HepG2 (cell line): ENCODE results near the gene KIF1B. TPM values are rescaled to one million over a fixed set of nuclear protein-coding genes. Genes with fewer than 3 reads are reported as not detected.

Experiments
- FOXA1 ChIP-seq, 2 experiments: fragments of 450-650 bp in 1 of 2; sonication (generic) in 1 of 2; formaldehyde crosslinking in 1 of 2; IDR thresholded peaks; 2 replicates each; pipeline versions ENCODE4 v1.4.0 to v1.6.1; 2016 to 2020; ENCODE audit warnings: missing genetic modification reagents in 1 of 2
- MYNN ChIP-seq: sonication (generic); formaldehyde crosslinking; IDR thresholded peaks from 2 replicates; pipeline ENCODE4 v1.4.0; 2020; ENCODE audit warnings: mild to moderate bottlenecking, low read depth, missing genetic modification reagents
- ZNF124 ChIP-seq: sonication (generic); formaldehyde crosslinking; IDR thresholded peaks from 2 replicates; pipeline ENCODE4 v1.4.0; 2020; ENCODE audit warnings: missing genetic modification reagents
- ZNF792 ChIP-seq: IDR thresholded peaks from 2 replicates; pipeline ENCODE4 v1.6.1; 2016
- polyA plus RNA-seq, 8 experiments: library from polyadenylated mRNA; depleted of rRNA in 3 of 8; stranded (reverse) in 7 of 8; unstranded in 1 of 8; fragments of >200 nt; fragmentation: Illumina TruSeq in 4 of 8; extraction: Trizol in 4 of 8; gene quantifications; 2 replicates each; pipeline versions ENCODE4 v1.2.1 to v1.2.3, GENCODE V29; 2011 to 2016; ENCODE audit warnings: low read depth in 4 of 8, missing spikeins in 1 of 8, mixed read lengths in 1 of 8; ENCODE audit not compliant: insufficient read depth in 1 of 8
- total RNA-seq, 5 experiments: library from RNA; depleted of rRNA; stranded (reverse); fragments of >200 nt; fragmentation: Illumina TruSeq; extraction: Trizol; gene quantifications; 2 replicates each; pipeline ENCODE4 v1.2.3, GENCODE V29; 2016; ENCODE audit warnings: low read depth in 1 of 5
- TF ChIP-seq, protein P1 (sequence below): sonication (generic); formaldehyde crosslinking; IDR thresholded peaks from 2 replicates; pipeline ENCODE4 v1.4.0; 2020; ENCODE audit warnings: mild to moderate bottlenecking, missing genetic modification reagents
- TF ChIP-seq, protein P2 (sequence below): sonication (generic); formaldehyde crosslinking; IDR thresholded peaks from 2 replicates; pipeline ENCODE4 v1.4.0; 2020; ENCODE audit warnings: missing genetic modification reagents, borderline replicate concordance
- TF ChIP-seq, protein P3 (sequence below): sonication (generic); formaldehyde crosslinking; IDR thresholded peaks from 2 replicates; pipeline ENCODE4 v1.5.0; 2020; ENCODE audit warnings: mild to moderate bottlenecking, missing genetic modification reagents
- TF ChIP-seq, protein P4 (sequence below): sonication (generic); formaldehyde crosslinking; IDR thresholded peaks from 2 replicates; pipeline ENCODE4 v1.5.1; 2020; ENCODE audit warnings: missing genetic modification reagents, mild to moderate bottlenecking, borderline replicate concordance
- TF ChIP-seq, protein P5 (sequence below): sonication (generic); formaldehyde crosslinking; conservative IDR thresholded peaks from 2 replicates; pipeline ENCODE4 v1.4.0; 2020; ENCODE audit warnings: missing genetic modification reagents
- TF ChIP-seq, protein P6 (sequence below): sonication (generic); formaldehyde crosslinking; IDR thresholded peaks from 2 replicates; pipeline ENCODE4 v1.4.0; 2020; ENCODE audit warnings: missing genetic modification reagents

Gene KIF1B
- total and polyA plus RNA-seq, 2 of the 13 experiments (the other 11 are each of a cell fraction or from before 2014, with no cell fraction given) = 26.7 to 32.5 TPM

DNA sequence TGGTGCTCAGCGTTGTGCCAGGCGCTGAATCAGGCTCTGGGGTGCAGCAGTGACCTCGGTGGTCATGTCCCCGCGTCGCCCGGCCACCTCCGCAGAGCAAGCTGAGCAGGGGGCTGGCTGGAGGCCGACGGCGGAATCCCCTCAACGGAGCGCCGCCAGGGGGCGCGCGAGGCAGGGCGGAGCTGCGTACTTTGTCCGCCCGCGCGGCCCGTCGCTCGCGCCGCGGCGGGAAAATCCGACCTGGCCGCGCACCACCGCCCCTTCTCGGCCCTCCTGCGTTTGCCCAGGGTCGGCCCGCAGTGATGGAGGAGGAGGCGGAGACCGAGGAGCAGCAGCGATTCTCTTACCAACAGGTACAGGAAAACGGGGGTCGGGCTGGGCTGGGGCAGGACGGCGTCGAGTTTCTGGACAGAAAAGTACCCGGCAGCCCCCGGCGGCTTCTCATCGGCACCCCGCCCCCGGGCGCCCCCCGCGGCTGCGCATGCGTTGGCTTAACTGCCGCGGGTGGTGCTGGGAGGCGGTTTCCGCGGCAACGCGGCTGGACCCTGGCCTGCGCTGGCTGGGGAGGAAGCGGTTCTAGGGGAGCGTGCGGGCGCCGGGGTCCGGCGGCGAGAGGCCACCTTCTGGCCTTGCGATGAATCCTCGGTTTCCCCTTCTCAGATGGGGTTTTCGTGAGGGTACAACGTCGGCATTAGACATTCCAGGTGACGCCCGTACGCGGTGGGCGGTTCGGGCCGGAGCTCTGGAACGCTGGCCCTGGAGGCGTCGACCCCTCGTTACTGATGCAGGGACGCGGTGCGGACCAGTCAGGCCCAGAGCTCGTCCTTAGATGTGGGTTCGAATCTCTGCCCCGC lies 220.1 kb downstream of the KIF1B start, which contains the start of gene CENPS (continued):
- TF ChIP-seq, protein P1, sequence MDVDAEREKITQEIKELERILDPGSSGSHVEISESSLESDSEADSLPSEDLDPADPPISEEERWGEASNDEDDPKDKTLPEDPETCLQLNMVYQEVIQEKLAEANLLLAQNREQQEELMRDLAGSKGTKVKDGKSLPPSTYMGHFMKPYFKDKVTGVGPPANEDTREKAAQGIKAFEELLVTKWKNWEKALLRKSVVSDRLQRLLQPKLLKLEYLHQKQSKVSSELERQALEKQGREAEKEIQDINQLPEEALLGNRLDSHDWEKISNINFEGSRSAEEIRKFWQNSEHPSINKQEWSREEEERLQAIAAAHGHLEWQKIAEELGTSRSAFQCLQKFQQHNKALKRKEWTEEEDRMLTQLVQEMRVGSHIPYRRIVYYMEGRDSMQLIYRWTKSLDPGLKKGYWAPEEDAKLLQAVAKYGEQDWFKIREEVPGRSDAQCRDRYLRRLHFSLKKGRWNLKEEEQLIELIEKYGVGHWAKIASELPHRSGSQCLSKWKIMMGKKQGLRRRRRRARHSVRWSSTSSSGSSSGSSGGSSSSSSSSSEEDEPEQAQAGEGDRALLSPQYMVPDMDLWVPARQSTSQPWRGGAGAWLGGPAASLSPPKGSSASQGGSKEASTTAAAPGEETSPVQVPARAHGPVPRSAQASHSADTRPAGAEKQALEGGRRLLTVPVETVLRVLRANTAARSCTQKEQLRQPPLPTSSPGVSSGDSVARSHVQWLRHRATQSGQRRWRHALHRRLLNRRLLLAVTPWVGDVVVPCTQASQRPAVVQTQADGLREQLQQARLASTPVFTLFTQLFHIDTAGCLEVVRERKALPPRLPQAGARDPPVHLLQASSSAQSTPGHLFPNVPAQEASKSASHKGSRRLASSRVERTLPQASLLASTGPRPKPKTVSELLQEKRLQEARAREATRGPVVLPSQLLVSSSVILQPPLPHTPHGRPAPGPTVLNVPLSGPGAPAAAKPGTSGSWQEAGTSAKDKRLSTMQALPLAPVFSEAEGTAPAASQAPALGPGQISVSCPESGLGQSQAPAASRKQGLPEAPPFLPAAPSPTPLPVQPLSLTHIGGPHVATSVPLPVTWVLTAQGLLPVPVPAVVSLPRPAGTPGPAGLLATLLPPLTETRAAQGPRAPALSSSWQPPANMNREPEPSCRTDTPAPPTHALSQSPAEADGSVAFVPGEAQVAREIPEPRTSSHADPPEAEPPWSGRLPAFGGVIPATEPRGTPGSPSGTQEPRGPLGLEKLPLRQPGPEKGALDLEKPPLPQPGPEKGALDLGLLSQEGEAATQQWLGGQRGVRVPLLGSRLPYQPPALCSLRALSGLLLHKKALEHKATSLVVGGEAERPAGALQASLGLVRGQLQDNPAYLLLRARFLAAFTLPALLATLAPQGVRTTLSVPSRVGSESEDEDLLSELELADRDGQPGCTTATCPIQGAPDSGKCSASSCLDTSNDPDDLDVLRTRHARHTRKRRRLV (CRISPR knock-in tag) = peak; percentile 91; the same call in 1 of the 2 replicates
- TF ChIP-seq ZNF124 (CRISPR knock-in tag) (peak; percentile 87; the same call in 1 of the 2 replicates), FOXA1 (IDR thresholded peaks at IDR 0.05) (no peak), FOXA1 (CRISPR knock-in tag; IDR thresholded peaks at IDR 0.05) (peak; percentile 42), ZNF792 (CRISPR knock-in tag) (peak; percentile 83), MYNN (CRISPR knock-in tag) (no peak; the same call in 1 of the 2 replicates)
- TF ChIP-seq, protein P2, sequence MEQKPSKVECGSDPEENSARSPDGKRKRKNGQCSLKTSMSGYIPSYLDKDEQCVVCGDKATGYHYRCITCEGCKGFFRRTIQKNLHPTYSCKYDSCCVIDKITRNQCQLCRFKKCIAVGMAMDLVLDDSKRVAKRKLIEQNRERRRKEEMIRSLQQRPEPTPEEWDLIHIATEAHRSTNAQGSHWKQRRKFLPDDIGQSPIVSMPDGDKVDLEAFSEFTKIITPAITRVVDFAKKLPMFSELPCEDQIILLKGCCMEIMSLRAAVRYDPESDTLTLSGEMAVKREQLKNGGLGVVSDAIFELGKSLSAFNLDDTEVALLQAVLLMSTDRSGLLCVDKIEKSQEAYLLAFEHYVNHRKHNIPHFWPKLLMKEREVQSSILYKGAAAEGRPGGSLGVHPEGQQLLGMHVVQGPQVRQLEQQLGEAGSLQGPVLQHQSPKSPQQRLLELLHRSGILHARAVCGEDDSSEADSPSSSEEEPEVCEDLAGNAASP (CRISPR knock-in tag) = peak; percentile 67
- TF ChIP-seq, protein P3, sequence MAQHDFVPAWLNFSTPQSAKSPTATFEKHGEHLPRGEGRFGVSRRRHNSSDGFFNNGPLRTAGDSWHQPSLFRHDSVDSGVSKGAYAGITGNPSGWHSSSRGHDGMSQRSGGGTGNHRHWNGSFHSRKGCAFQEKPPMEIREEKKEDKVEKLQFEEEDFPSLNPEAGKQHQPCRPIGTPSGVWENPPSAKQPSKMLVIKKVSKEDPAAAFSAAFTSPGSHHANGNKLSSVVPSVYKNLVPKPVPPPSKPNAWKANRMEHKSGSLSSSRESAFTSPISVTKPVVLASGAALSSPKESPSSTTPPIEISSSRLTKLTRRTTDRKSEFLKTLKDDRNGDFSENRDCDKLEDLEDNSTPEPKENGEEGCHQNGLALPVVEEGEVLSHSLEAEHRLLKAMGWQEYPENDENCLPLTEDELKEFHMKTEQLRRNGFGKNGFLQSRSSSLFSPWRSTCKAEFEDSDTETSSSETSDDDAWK (CRISPR knock-in tag) = no peak
- TF ChIP-seq, protein P4, sequence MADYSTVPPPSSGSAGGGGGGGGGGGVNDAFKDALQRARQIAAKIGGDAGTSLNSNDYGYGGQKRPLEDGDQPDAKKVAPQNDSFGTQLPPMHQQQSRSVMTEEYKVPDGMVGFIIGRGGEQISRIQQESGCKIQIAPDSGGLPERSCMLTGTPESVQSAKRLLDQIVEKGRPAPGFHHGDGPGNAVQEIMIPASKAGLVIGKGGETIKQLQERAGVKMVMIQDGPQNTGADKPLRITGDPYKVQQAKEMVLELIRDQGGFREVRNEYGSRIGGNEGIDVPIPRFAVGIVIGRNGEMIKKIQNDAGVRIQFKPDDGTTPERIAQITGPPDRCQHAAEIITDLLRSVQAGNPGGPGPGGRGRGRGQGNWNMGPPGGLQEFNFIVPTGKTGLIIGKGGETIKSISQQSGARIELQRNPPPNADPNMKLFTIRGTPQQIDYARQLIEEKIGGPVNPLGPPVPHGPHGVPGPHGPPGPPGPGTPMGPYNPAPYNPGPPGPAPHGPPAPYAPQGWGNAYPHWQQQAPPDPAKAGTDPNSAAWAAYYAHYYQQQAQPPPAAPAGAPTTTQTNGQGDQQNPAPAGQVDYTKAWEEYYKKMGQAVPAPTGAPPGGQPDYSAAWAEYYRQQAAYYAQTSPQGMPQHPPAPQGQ (CRISPR knock-in tag) = 0 out of 2 replicates have a peak, but pooled peaks have one; percentile 33
- TF ChIP-seq, protein P5, sequence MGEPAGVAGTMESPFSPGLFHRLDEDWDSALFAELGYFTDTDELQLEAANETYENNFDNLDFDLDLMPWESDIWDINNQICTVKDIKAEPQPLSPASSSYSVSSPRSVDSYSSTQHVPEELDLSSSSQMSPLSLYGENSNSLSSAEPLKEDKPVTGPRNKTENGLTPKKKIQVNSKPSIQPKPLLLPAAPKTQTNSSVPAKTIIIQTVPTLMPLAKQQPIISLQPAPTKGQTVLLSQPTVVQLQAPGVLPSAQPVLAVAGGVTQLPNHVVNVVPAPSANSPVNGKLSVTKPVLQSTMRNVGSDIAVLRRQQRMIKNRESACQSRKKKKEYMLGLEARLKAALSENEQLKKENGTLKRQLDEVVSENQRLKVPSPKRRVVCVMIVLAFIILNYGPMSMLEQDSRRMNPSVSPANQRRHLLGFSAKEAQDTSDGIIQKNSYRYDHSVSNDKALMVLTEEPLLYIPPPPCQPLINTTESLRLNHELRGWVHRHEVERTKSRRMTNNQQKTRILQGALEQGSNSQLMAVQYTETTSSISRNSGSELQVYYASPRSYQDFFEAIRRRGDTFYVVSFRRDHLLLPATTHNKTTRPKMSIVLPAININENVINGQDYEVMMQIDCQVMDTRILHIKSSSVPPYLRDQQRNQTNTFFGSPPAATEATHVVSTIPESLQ = no peak
- TF ChIP-seq, protein P6, sequence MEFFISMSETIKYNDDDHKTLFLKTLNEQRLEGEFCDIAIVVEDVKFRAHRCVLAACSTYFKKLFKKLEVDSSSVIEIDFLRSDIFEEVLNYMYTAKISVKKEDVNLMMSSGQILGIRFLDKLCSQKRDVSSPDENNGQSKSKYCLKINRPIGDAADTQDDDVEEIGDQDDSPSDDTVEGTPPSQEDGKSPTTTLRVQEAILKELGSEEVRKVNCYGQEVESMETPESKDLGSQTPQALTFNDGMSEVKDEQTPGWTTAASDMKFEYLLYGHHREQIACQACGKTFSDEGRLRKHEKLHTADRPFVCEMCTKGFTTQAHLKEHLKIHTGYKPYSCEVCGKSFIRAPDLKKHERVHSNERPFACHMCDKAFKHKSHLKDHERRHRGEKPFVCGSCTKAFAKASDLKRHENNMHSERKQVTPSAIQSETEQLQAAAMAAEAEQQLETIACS (CRISPR knock-in tag) = 0 out of 2 replicates have a peak, but pooled peaks have one; percentile 37
